MM.1S (cell line): Measurements from ENCODE around the gene RAB20.
"Not testable (repeated sequence)": the region's sequence is repeated elsewhere in the genome, so short reads cannot be mapped to it uniquely, and the experiment has no call there.

Experiments
- EZH2 ChIP-seq: fragments of 300-600 bp; sonication (generic); optimal IDR thresholded peaks from 2 replicates; pipeline ENCODE3; 2017; ENCODE audit warnings: low read depth, mild to moderate bottlenecking, antibody characterized with exemption, low read length, mixed read lengths
- TF ChIP-seq, protein P1 (sequence below): fragments of 300-600 bp; sonication (generic); IDR thresholded peaks from 2 replicates; pipeline ENCODE4 v1.5.1; 2016; ENCODE audit warnings: antibody characterized with exemption, low read length, mixed read lengths

DNA sequence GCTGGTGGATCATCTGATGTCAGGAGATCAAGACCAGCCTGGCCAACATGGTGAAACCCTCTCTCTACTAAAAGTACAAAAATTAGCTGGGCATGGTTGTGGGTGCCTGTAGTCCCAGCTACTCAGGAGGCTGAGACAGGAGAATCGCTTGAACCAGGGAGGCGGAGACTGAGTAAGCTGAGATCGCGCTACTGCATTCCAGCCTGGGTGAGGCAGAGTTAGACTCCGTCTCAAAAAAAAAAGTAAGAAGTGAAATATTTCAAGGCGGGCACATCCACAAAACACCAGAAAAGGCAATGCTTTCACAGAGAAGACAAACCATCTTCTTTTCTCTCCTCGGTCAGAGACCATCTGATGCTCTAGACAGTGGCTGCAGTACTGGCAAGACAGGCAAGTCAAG lies 8.4 kb upstream of the RAB20 start:
- TF ChIP-seq, protein P1, sequence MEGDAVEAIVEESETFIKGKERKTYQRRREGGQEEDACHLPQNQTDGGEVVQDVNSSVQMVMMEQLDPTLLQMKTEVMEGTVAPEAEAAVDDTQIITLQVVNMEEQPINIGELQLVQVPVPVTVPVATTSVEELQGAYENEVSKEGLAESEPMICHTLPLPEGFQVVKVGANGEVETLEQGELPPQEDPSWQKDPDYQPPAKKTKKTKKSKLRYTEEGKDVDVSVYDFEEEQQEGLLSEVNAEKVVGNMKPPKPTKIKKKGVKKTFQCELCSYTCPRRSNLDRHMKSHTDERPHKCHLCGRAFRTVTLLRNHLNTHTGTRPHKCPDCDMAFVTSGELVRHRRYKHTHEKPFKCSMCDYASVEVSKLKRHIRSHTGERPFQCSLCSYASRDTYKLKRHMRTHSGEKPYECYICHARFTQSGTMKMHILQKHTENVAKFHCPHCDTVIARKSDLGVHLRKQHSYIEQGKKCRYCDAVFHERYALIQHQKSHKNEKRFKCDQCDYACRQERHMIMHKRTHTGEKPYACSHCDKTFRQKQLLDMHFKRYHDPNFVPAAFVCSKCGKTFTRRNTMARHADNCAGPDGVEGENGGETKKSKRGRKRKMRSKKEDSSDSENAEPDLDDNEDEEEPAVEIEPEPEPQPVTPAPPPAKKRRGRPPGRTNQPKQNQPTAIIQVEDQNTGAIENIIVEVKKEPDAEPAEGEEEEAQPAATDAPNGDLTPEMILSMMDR: not testable (repeated sequence)
- not testable (repeated sequence) for TF ChIP-seq EZH2
